SW480 (cell line): ENCODE results near the gene CYP8B1.

Experiments
- DNase-seq: peaks from one replicate; pipeline ENCODE4 v3.0.0-alpha.2; 2016; ENCODE audit warnings: low spot score

The CYP8B1 gene, protein sequence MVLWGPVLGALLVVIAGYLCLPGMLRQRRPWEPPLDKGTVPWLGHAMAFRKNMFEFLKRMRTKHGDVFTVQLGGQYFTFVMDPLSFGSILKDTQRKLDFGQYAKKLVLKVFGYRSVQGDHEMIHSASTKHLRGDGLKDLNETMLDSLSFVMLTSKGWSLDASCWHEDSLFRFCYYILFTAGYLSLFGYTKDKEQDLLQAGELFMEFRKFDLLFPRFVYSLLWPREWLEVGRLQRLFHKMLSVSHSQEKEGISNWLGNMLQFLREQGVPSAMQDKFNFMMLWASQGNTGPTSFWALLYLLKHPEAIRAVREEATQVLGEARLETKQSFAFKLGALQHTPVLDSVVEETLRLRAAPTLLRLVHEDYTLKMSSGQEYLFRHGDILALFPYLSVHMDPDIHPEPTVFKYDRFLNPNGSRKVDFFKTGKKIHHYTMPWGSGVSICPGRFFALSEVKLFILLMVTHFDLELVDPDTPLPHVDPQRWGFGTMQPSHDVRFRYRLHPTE

DNA sequence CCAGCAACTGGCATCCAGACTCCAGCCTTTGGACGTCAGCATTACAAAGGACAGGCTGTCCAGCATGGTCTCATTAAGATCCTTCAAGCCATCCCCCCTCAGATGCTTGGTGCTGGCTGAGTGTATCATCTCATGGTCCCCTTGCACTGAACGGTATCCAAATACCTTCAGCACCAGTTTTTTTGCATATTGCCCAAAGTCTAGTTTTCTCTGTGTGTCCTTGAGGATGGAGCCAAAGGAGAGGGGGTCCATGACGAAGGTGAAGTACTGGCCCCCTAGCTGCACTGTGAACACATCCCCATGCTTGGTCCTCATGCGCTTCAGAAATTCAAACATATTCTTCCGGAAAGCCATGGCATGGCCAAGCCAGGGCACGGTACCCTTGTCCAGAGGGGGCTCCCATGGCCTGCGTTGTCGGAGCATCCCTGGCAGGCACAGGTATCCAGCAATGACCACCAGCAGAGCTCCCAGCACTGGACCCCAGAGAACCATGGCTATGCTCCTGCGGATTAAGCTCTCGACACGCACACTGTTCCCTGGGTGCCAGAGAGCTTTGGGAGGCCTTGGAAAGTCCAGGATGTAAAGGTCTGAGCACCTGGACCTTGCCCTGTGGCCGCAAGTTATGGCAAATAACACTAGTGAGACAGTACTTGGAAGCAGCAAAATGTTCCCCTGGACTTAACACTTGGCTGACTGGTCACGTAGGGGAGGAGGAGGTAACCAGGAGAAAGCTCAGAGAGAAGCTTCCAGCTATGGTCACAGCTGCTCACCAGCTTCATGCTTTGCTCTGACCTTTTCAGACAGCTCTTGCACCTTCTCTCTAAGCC is at the start of gene CYP8B1:
TSS of gene CYP8B1 (minus strand) at position 555 of the 827 bp plus-strand sequence. CDS start at position 492, 63 bp downstream.
- DNase-seq: no peak

DNA sequence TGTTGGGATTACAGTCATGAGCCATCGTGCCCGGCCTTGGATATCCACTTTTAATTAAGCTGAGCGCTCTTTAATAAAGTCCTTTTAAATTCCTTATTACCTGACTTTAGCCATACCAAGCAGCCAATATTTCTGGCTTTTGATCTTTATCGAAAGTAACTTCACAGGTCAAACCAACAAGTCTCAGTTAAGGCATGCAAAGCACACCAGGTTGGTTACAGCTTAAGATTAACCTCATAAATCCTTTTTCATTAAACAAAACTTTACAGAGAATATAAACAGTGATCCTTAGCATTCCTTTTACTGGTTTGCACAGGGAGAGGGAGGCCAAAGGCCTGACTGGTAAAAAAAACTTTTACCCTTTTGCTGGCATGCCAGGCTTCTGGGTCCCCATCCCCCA is 47.9 kb upstream of the CYP8B1 start:
- DNase-seq: no peak

DNA sequence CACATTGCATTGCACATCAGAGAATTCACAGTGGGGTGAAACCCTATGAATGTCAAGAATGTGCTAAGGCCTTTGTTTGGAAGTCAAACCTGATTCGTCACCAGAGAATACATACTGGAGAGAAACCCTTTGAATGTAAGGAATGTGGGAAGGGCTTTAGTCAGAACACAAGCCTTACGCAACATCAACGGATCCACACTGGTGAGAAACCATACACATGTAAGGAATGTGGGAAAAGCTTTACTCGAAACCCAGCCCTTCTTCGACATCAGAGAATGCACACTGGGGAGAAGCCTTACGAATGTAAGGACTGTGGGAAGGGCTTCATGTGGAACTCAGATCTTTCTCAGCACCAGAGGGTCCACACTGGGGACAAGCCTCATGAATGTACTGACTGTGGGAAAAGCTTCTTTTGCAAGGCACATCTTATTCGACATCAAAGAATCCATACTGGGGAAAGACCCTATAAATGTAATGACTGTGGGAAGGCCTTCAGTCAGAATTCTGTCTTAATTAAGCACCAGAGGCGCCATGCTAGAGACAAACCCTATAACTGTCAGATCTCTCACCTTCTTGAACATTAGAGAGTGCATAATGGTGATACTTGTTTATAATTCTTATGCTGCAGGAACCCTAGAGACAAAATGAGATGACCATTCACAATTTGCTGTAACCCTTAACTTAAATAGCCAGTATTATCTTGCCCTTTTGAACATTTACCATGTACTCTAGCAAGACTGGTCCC is 39.3 kb upstream of the CYP8B1 start:
- DNase-seq: no peak

DNA sequence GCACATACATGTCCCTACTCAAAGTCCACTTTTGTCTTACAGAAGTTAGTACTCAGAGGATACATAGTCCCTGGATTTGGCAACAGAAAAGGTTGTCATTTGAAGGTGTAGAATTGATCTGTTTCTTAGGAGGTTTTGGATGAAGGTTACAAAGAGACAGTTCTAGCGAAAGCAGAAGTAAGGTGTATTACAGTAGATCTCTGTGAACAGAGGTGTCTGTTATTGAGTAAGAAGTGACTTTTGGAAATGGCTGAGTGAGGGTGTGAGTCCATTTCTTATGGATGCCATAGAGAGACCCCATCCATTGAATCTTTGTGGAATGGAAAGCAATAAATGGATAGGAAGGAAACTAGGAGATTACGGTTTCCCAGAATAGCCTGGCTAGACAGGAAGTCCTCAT is 35.9 kb upstream of the CYP8B1 start:
- no peak for DNase-seq

DNA sequence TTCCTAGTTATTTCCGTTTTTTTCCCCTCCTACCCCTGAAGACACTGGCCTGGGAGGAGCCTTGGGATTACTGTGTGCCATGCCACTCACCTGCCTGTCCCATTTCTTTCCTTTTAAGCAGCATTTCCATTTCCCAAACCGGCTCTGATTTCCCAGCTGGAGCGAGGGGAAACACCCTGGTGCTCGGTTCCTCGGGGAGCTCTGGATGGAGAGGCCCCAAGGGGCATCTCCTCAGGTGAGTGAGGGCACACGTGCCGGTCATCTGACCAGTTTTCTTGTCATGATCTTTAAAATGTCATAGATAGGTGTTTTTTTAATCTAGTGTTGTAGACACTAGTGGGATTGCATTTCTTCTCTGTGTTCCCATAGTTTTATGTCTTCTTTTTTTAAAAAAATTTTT is 33.0 kb upstream of the CYP8B1 start:
- no peak for DNase-seq

DNA sequence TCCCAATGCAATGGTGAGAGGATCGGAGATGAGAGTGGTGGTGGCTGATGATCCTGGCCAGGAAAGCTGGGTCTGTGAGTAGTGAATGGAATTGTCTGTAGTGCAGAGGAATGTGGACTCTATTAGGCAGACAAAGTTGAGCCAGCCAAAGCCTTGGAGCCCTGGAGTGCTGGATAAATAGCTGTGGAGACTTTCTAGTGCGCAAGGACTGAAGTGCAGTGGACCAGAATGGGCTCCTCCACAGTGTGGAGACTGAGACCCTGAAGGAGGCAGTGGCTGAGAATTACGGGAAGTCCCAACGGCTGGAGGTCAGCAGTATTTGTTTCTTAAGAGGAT is 31.1 kb upstream of the CYP8B1 start:
- no peak for DNase-seq

DNA sequence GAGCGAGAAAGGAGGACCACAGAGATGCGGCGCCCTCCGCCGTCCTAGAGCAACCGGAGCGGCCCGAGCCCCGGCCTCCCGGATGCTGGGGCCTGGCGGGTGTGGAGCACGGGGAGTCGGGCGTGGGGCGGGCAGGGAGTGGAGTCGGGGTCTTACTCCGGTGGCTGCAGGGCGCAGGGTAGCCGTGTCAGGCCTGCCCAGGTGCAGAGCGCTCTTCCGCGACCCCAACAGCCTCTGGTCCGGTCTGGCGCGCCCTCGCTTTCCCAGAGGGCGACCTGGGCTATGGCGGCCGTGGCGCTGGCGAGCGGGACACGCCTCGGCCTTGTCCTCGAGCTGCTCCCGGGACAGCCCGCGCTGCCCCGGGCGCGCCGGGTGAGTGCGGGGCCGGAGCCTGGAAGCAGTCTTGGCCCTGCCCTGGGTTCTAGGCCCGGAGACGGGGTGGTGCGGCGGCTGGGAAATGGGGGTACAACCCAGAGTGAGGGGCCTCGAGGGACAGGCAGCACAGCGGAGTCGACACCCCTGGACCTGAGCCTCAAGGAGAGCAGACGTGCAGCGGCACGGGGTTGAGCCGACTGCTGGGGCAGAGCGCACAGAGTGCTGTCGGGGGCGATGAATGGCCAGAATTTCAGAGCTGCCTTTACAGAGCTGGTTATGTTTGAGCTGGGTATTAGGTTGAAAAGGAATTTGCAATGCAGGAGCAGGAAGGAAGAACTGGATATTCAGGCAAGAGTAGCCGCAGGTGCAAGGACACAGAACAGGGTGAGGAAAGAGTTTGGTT is 30.6 kb upstream of the CYP8B1 start, which contains the start of gene ZNF662:
TSS of gene ZNF662 (plus strand) at position 73 of the 778 bp plus-strand sequence. CDS start 1,973 bp downstream, outside the sequence.
- DNase-seq: no peak

DNA sequence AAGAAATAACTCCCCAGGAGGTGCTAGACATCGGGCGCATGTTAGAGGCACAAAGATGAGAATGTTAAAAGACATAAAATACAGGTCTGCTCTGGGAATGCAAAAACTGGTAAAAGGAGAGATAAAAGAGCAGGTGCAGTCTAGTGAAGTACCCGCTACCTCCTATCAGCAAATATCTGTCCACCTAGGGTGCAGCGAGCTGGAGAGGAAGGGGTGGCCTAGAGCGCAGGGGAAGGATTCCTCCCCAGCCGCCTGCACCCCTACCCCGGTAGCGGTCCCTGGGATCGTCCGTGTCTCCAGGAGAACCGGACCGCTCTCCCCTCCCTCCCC is 30.0 kb upstream of the CYP8B1 start:
- DNase-seq: no peak

DNA sequence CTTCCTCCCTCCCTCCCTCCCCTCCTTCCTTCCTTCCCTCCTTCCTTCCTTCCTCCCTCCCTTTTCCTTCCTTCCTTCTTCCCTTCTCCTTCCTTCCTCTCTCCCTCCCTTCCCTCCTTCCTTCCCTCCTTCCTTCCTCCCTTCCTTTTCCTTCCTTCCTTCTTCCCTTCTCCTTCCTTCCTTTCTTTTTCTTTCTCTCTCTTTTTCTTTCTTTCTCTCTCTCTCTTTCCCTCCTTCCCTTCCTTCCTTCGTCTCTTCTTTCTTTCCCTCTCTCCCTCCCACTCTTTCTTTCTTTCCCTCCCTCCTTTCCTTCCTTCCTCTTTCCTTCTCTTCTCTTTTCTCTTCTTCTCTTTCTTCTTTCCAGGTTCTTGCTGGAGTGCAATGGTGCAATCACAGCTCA is 28.4 kb upstream of the CYP8B1 start:
- no peak for DNase-seq

DNA sequence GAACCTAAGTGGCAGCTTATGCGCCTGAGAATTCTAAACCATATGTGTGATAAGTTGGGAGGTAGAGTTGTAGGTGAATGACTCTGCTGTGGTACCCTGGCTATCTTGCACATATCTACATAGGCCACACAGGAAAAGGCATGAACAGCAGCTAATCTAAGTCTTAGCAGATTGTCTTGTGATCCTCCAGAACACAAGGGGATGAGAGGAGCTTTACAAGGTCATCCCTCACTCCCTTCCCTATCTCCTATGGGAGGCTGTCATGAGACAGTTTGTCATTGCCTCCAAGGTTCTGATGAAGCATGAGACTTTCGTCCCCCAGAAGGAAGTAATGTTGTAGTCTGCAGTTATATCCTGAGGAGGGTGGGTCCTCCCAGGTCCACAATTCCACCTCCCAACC is 26.6 kb upstream of the CYP8B1 start:
- no peak for DNase-seq

DNA sequence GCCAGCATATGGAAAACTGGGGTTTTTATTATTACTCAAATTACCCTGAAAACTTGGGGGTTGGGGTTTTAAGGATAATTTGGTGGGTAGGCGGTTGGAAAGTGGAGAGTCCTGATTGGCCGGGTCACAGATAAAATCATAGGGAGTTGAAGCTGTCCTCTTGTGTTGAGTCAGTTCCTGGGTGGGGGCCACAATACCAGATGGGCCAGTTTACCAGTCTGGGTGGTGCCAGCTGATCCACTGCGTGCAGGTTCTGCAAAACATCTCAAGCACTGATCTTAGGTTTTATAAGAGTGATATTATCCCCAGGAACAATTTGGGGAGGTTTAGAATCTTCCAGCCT is 25.4 kb upstream of the CYP8B1 start:
- DNase-seq: no peak

DNA sequence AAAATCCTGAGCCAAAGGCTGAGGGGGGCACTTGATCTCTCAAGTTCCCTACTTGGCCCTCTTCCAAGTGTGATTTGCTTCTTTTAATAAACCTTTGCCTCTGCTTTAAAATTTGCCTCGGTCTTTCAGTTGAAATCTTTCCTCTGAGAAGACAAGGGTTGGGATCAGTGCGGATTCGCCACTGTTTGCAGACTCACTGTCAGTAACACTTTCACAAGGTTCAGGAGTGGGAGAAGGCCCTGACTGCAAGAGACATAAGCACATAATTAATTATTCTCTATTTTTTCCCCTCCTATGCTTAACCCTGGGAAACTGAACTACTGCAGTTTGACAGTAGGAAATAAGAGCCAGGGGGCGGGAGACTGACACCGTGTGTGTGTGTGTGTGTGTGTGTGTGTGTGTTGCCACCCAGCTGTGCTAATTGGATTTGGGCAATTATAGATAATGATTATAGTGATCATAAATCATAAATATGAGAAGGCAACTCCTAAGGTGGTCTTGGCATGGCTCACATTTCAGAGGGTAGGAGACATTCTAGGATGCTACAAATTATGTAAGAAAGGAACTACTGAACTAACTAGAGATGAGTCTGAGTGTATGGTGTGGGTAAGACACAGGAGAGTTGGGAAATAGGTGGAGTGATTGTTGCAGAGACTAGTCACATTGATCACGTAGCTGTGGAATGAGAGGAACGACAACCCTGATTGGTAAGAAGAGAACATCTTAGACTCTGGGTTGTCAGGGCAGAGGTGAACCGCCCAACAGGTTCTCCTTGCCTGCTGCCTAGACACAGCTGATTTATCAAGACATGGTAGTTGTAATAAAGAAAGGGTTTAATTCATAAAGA is 24.8 kb upstream of the CYP8B1 start:
- no peak for DNase-seq

DNA sequence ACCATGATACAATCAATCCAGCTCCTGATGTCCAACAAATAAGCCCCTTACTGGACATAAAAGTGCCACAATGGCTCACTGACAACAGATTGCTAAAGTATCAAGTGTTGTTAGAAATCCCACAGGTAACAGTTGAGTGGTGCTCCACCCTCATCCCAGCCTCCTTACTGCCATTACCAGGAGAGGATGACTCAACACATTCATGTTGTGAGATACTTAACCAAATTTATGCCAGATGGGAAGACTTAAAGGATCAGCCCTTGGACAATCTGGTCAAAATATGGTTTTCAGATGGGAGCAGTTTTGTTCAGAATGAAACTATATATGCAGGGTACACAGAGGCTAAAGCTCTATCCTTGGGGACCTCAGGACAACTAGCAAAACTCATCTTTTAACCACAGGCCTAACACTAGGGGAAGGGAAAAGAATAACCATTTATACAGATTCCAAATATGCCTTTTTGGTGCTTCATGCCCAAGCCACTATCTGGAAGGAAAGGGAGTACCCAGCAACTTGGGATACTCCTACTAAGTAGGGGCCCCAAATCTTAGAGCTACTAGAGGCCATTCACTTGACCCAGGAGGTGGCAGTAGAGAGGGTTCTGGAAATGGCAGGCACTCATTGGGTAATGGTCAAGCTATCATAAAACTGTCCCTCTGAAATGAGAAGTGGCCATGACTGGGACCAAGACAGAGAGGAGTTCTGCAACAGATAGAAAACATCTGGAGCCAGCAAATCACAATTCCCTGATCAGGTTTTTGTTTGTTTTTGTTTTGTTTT is 23.4 kb upstream of the CYP8B1 start:
- DNase-seq: no peak

DNA sequence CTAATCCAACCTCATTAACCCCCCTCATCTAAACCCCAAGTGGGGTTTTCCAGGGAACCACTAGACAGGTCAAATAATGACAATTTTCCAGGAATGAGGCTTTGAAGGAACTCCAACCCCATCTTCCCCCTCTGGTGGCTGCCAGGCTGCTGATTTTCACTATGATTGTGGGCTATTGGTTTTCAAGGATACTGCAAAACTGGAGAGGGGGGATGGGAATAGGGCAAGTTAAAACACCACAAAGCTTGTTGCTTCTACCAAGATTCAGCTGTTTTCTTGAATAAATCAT is 19.8 kb upstream of the CYP8B1 start:
- DNase-seq: no peak

DNA sequence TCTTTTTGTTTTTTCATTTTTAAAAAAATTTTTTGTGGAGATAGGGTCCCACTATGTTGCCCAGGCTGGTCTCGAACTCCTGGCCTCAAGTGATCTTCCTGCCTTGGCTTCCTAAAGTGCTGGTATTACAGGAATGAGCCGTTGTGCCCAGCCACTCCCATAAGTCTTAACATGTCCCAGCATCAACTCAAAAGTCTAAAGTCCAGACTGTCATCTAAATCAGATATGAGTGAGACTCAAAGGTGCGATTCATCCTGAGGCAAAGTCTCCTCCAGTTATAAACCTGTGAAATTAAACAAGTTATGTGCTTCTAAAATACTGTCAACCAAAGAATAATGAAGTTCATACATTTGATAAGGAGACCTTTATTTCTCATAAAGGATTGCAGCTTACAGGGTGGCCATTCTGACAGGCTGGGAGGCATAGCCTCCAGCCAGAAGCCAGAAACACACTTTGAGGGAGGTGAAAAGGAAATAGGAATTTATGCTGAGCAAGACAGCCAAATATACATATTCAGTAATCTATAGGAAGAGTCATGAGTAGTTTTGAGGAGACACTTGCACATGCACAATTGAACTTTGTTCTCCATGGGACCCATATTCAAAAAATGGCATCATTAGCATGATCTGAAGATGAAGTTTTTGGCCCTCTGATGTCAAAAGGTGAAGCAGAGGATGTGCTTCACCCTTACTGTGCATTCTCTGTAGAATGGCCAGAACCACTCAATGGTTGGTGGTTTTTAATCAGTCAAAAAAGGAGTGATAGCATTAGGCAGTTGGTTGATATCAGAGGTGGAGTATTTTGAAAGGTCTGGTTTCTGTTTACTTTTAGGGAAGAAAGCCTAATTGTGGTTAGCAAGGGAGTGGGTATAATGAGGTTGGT is 19.3 kb upstream of the CYP8B1 start:
- DNase-seq: peak; percentile 18

DNA sequence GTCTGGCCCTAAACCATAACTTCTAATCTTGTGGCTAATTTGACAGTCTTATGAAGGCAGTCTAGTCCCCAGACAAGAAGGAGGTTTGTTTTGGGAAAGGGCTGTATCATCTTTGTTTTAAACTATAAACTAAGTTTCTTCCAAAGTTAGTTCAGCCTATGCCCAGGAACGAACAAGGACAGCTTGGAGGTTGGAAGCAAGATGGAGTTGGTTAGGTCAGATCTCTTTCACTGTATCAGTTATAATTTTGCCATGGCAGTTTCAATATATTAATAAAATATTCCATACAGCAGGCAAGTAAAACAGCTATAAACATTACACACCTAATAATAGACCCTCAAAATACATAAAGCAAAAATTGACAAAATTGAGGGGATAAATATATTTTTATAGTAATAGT is 17.1 kb upstream of the CYP8B1 start:
- DNase-seq: no peak

DNA sequence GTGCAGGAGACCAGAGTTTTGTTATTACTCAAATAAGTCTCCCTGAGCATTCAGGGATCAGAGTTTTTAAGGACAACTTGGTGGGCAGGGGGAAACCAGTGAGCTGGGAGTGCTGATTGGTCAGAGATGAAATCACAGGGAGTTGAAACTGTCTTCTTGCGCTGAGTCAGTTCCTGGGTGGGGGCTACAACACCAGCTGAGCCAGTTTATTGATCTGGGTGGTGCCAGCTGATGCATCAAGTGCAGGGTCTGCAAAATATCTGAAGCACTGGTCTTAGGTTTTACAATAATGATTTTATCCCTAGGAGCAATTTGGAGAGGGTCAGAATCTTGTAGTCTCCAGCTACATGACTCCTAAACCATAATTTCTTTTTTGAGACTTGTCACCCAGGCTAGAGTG is 16.5 kb upstream of the CYP8B1 start:
- no peak for DNase-seq

DNA sequence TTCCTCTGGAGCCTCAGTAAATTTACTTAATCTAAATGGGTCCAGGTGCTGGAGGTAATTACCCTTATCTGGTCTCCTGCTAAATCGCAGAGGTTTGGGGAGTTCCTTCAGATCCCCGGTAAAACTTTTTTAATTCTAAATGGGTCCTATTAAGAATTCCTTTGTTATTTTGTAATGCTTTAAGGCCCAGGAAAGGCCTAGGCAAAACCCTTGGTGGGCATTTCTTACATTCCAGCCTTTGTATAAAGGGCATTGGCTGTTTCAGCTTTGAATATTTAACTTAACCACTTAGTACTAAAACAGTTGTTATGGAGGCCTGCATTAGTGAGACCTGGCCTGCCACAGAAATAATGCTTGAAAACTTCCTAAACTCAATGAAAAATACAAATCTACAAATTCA is 15.4 kb upstream of the CYP8B1 start:
- no peak for DNase-seq

DNA sequence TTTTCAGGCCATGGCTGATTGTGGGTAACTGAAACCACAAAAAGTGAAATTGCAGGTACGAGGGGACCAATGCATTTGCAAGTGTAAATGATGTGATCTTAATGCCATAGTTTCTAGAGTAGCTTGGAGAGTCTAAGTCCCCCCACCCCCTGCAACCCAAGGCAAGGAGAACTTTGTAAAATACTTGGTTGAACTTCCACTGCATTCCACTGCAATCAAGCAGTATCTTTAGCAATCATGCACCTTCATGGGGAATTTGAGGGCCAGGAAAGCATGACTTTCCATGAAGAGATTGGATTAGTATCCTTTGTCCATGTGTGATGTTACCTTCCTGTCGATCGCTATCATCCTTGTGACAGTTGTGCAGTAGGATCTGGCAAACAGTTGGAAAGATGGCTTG is 11.4 kb upstream of the CYP8B1 start:
- DNase-seq: no peak
